ENCODE data around the gene FANCM. TPM values are rescaled to one million over a fixed set of nuclear protein-coding genes. Genes with fewer than 3 reads are reported as not detected.
A peak's percentile ranks its signal among the peaks of the same experiment; 100 is the strongest.

The FANCM gene
- total and polyA plus RNA-seq, 9 of the 15 experiments (the other 6 are each of a cell fraction or from before 2014, with no cell fraction given): 5.1 to 14.4 (median 6.2) TPM

GRCh38 chr14:45135659-45136395, at the start of gene FANCM (continued):
- peak in 1 of 3 experiments; percentile 11 for TF ChIP-seq YY1 (IDR thresholded peaks at IDR 0.05; ENCODE audit: borderline replicate concordance in 1 of 3, control insufficient read depth in 1 of 3, extremely low read depth in 1 of 3, insufficient read depth in 3 of 3, insufficient read length in 1 of 3, insufficient replicate concordance in 2 of 3, low read depth in 1 of 3, low read length in 2 of 3)
- no peak for TF ChIP-seq SNRNP70 (optimal IDR thresholded peaks at IDR 0.05; ENCODE audit: low read depth, low read length)
- TF ChIP-seq NR1H2 (CRISPR knock-in tag; IDR thresholded peaks at IDR 0.05): no peak
- TF ChIP-seq MYBL2 (IDR thresholded peaks at IDR 0.05; ENCODE audit: low read depth): peak; percentile 43; the same call in 1 of the 2 replicates
- TF ChIP-seq MYBL2 (CRISPR knock-in tag; IDR thresholded peaks at IDR 0.05; ENCODE audit: borderline replicate concordance): no peak
- peak; percentile 47 for TF ChIP-seq MEIS2 (IDR thresholded peaks at IDR 0.05; ENCODE audit: partially characterized antibody)
- TF ChIP-seq, protein P1, sequence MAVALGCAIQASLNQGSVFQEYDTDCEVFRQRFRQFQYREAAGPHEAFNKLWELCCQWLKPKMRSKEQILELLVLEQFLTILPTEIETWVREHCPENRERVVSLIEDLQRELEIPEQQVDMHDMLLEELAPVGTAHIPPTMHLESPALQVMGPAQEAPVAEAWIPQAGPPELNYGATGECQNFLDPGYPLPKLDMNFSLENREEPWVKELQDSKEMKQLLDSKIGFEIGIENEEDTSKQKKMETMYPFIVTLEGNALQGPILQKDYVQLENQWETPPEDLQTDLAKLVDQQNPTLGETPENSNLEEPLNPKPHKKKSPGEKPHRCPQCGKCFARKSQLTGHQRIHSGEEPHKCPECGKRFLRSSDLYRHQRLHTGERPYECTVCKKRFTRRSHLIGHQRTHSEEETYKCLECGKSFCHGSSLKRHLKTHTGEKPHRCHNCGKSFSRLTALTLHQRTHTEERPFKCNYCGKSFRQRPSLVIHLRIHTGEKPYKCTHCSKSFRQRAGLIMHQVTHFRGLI (CRISPR knock-in tag; IDR thresholded peaks at IDR 0.05): no peak
- TF ChIP-seq ASH1L (IDR thresholded peaks at IDR 0.05; ENCODE audit: borderline replicate concordance, low read depth, partially characterized antibody): peak; percentile 47
- TF ChIP-seq ZNF584 (CRISPR knock-in tag; IDR thresholded peaks at IDR 0.05; ENCODE audit: low read depth): no peak
- TF ChIP-seq, protein P2, sequence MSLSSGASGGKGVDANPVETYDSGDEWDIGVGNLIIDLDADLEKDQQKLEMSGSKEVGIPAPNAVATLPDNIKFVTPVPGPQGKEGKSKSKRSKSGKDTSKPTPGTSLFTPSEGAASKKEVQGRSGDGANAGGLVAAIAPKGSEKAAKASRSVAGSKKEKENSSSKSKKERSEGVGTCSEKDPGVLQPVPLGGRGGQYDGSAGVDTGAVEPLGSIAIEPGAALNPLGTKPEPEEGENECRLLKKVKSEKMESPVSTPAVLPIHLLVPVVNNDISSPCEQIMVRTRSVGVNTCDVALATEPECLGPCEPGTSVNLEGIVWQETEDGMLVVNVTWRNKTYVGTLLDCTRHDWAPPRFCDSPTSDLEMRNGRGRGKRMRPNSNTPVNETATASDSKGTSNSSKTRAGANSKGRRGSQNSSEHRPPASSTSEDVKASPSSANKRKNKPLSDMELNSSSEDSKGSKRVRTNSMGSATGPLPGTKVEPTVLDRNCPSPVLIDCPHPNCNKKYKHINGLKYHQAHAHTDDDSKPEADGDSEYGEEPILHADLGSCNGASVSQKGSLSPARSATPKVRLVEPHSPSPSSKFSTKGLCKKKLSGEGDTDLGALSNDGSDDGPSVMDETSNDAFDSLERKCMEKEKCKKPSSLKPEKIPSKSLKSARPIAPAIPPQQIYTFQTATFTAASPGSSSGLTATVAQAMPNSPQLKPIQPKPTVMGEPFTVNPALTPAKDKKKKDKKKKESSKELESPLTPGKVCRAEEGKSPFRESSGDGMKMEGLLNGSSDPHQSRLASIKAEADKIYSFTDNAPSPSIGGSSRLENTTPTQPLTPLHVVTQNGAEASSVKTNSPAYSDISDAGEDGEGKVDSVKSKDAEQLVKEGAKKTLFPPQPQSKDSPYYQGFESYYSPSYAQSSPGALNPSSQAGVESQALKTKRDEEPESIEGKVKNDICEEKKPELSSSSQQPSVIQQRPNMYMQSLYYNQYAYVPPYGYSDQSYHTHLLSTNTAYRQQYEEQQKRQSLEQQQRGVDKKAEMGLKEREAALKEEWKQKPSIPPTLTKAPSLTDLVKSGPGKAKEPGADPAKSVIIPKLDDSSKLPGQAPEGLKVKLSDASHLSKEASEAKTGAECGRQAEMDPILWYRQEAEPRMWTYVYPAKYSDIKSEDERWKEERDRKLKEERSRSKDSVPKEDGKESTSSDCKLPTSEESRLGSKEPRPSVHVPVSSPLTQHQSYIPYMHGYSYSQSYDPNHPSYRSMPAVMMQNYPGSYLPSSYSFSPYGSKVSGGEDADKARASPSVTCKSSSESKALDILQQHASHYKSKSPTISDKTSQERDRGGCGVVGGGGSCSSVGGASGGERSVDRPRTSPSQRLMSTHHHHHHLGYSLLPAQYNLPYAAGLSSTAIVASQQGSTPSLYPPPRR (CRISPR knock-in tag; IDR thresholded peaks at IDR 0.05; ENCODE audit: borderline replicate concordance): no peak
- no peak for TF ChIP-seq SREBF2 (CRISPR knock-in tag; IDR thresholded peaks at IDR 0.05)
- peak; percentile 56 for TF ChIP-seq HNRNPLL (IDR thresholded peaks at IDR 0.05; ENCODE audit: low read depth, low read length, poor library complexity, severe bottlenecking)
- TF ChIP-seq, protein P3, sequence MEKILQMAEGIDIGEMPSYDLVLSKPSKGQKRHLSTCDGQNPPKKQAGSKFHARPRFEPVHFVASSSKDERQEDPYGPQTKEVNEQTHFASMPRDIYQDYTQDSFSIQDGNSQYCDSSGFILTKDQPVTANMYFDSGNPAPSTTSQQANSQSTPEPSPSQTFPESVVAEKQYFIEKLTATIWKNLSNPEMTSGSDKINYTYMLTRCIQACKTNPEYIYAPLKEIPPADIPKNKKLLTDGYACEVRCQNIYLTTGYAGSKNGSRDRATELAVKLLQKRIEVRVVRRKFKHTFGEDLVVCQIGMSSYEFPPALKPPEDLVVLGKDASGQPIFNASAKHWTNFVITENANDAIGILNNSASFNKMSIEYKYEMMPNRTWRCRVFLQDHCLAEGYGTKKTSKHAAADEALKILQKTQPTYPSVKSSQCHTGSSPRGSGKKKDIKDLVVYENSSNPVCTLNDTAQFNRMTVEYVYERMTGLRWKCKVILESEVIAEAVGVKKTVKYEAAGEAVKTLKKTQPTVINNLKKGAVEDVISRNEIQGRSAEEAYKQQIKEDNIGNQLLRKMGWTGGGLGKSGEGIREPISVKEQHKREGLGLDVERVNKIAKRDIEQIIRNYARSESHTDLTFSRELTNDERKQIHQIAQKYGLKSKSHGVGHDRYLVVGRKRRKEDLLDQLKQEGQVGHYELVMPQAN (IDR thresholded peaks at IDR 0.05; ENCODE audit: borderline replicate concordance): peak; percentile 86
- TF ChIP-seq PTTG1 (tag; IDR thresholded peaks at IDR 0.05; ENCODE audit: low read depth): no peak
- no peak for TF ChIP-seq ZBTB7A (IDR thresholded peaks at IDR 0.05; ENCODE audit: borderline replicate concordance, control insufficient read depth, low read depth, low read length)
- TF ChIP-seq TAF1 (IDR thresholded peaks at IDR 0.05; ENCODE audit: control insufficient read depth, extremely low read depth, insufficient read depth, low read length, severe bottlenecking): peak; percentile 60
- TF ChIP-seq CBFA2T2 (conservative IDR thresholded peaks at IDR 0.05): no peak
- TF ChIP-seq C11orf30 (IDR thresholded peaks at IDR 0.05; ENCODE audit: low read depth): peak; percentile 68
